Measurements from ENCODE around the gene CLDN10.

Gene CLDN10

GRCh38 chr13:95608640-95609323 is 56.3 kb downstream of the CLDN10 start:
- no peak overlapping the region for H3K27ac ChIP-seq (ENCODE audit: low read depth, low read length, poor library complexity, severe bottlenecking)
- H3F3A ChIP-seq (ENCODE audit: insufficient read depth, low read length), result no peaks in the 10 kb centered on the region
- H3K36me3 ChIP-seq (ENCODE audit: insufficient read depth, low read length), result no peaks in the 10 kb centered on the region
- no peaks in the 10 kb centered on the region for H3K27me3 ChIP-seq (ENCODE audit: insufficient read depth, low read length)
- no peaks in the 10 kb centered on the region for H3K79me2 ChIP-seq (ENCODE audit: insufficient read depth, low read length)
- TF ChIP-seq, protein P1, sequence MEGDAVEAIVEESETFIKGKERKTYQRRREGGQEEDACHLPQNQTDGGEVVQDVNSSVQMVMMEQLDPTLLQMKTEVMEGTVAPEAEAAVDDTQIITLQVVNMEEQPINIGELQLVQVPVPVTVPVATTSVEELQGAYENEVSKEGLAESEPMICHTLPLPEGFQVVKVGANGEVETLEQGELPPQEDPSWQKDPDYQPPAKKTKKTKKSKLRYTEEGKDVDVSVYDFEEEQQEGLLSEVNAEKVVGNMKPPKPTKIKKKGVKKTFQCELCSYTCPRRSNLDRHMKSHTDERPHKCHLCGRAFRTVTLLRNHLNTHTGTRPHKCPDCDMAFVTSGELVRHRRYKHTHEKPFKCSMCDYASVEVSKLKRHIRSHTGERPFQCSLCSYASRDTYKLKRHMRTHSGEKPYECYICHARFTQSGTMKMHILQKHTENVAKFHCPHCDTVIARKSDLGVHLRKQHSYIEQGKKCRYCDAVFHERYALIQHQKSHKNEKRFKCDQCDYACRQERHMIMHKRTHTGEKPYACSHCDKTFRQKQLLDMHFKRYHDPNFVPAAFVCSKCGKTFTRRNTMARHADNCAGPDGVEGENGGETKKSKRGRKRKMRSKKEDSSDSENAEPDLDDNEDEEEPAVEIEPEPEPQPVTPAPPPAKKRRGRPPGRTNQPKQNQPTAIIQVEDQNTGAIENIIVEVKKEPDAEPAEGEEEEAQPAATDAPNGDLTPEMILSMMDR (IDR thresholded peaks at IDR 0.05; ENCODE audit: low read length), result no peak
- TF ChIP-seq EZH2 (IDR thresholded peaks at IDR 0.05; ENCODE audit: borderline replicate concordance, low read length), result no peak
- H4K20me1 ChIP-seq (ENCODE audit: insufficient read depth, low read length), result no peaks in the 10 kb centered on the region
- no peaks in the 10 kb centered on the region for H3K4me1 ChIP-seq (ENCODE audit: insufficient read depth, low read length, severe bottlenecking)
- no peak overlapping the region for H2AFZ ChIP-seq (ENCODE audit: low read length)
- no peaks in the 10 kb centered on the region for H3K9me3 ChIP-seq (ENCODE audit: low read length)
- no peaks in the 10 kb centered on the region for H3K9me2 ChIP-seq (ENCODE audit: low read depth, low read length)
- H3K4me3 ChIP-seq (ENCODE audit: low read depth, low read length, poor library complexity, severe bottlenecking), result no peak overlapping the region
- no peak overlapping the region for H3K4me2 ChIP-seq (ENCODE audit: low read length)
- no peak overlapping the region for H3K9ac ChIP-seq (ENCODE audit: low read length)

- no peaks in the 10 kb centered on the region for H3K36me3 ChIP-seq (ENCODE audit: insufficient read depth, low read length)
- TF ChIP-seq EZH2 (IDR thresholded peaks at IDR 0.05; ENCODE audit: borderline replicate concordance, low read length), result no peak
- TF ChIP-seq, protein P1 (IDR thresholded peaks at IDR 0.05; ENCODE audit: low read length), result no peak
- H3K9me2 ChIP-seq (ENCODE audit: low read depth, low read length), result no peaks in the 10 kb centered on the region
- no peak overlapping the region for H3K27ac ChIP-seq (ENCODE audit: low read depth, low read length, poor library complexity, severe bottlenecking)
- H3K9me3 ChIP-seq (ENCODE audit: low read length), result no peaks in the 10 kb centered on the region
- H2AFZ ChIP-seq (ENCODE audit: low read length), result no peak overlapping the region
- no peak overlapping the region for H3K9ac ChIP-seq (ENCODE audit: low read length)
- H3F3A ChIP-seq (ENCODE audit: insufficient read depth, low read length), result no peaks in the 10 kb centered on the region
- 0 out of 2 replicates have a peak, but pooled peaks cover 7% of the 10 kb centered on the region for H3K27me3 ChIP-seq (ENCODE audit: insufficient read depth, low read length)
- H3K4me1 ChIP-seq (ENCODE audit: insufficient read depth, low read length, severe bottlenecking), result no peaks in the 10 kb centered on the region
- H3K79me2 ChIP-seq (ENCODE audit: insufficient read depth, low read length), result no peaks in the 10 kb centered on the region
- H3K4me3 ChIP-seq (ENCODE audit: low read depth, low read length, poor library complexity, severe bottlenecking), result no peak overlapping the region
- H3K4me2 ChIP-seq (ENCODE audit: low read length), result no peak overlapping the region
- H4K20me1 ChIP-seq (ENCODE audit: insufficient read depth, low read length), result no peaks in the 10 kb centered on the region
Observed at GRCh38 chr13:95614641-95615245, 62.2 kb downstream of the CLDN10 start.

DNA sequence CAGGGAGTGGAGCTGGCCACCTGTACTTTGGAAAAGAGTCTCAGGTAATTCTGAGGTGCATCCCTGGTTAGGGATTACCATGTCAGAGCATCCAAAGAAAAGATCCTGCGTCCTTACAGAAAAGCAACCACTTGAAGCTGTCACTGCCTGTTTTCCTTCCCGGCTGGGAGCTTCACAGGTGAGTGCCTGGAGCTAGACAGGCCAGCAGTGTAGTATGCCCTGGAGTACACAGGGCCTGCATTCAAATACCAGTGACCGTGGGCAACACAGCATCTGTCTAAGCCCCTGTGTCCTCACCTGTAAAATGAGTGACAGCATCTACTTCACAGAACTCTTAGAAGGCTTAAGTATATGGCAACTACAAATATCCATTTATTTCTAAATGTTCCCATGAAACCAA is 63.0 kb downstream of the CLDN10 start:
- H3K4me3 ChIP-seq (ENCODE audit: low read depth, low read length, poor library complexity, severe bottlenecking), result no peak overlapping the region

More for the DNA sequence above, 63.0 kb downstream of the CLDN10 start:
- no peak overlapping the region for H3K9ac ChIP-seq (ENCODE audit: low read length)
- H3K27ac ChIP-seq (ENCODE audit: low read depth, low read length, poor library complexity, severe bottlenecking), result no peak overlapping the region
- no peaks in the 10 kb centered on the region for H3F3A ChIP-seq (ENCODE audit: insufficient read depth, low read length)
- H3K9me2 ChIP-seq (ENCODE audit: low read depth, low read length), result no peaks in the 10 kb centered on the region
- H3K9me3 ChIP-seq (ENCODE audit: low read length), result no peaks in the 10 kb centered on the region
- H3K36me3 ChIP-seq (ENCODE audit: insufficient read depth, low read length), result no peaks in the 10 kb centered on the region
- no peak overlapping the region for H2AFZ ChIP-seq (ENCODE audit: low read length)
- H3K79me2 ChIP-seq (ENCODE audit: insufficient read depth, low read length), result no peaks in the 10 kb centered on the region
- TF ChIP-seq, protein P1 (IDR thresholded peaks at IDR 0.05; ENCODE audit: low read length), result no peak
- TF ChIP-seq EZH2 (IDR thresholded peaks at IDR 0.05; ENCODE audit: borderline replicate concordance, low read length), result no peak
- H3K4me1 ChIP-seq (ENCODE audit: insufficient read depth, low read length, severe bottlenecking), result no peaks in the 10 kb centered on the region
- 0 out of 2 replicates have a peak, but pooled peaks cover 7% of the 10 kb centered on the region for H3K27me3 ChIP-seq (ENCODE audit: insufficient read depth, low read length)
- no peak overlapping the region for H3K4me2 ChIP-seq (ENCODE audit: low read length)
- no peaks in the 10 kb centered on the region for H4K20me1 ChIP-seq (ENCODE audit: insufficient read depth, low read length)
